ENCODE measurements around the gene MRPL14.
"Not testable (repeated sequence)": the region's sequence is repeated elsewhere in the genome, so short reads cannot be mapped to it uniquely, and the experiment has no call there.

MRPL14 gene

GRCh38 chr6:44096612-44097011 lies 30.6 kb downstream of the MRPL14 start:
- DNase-seq: peak; percentile 13 to 48

- DNase-seq: not testable (repeated sequence)
Observed at GRCh38 chr6:44095243-44095623, 32.0 kb downstream of the MRPL14 start.

GRCh38 chr6:44094403-44095242 lies 32.6 kb downstream of the MRPL14 start:
- no peak for DNase-seq

- DNase-seq: no peak
Observed at GRCh38 chr6:44093750-44094402, 33.4 kb downstream of the MRPL14 start.

GRCh38 chr6:44093066-44093465 lies 34.2 kb downstream of the MRPL14 start:
- no peak for DNase-seq

- DNase-seq: no peak
Observed at GRCh38 chr6:44091981-44092884, 35.0 kb downstream of the MRPL14 start.

GRCh38 chr6:44091356-44091755 lies 35.9 kb downstream of the MRPL14 start:
- not testable (repeated sequence) for DNase-seq

GRCh38 chr6:44090465-44090864 lies 36.8 kb downstream of the MRPL14 start:
- no peak for DNase-seq

GRCh38 chr6:44088827-44089590 lies 38.2 kb downstream of the MRPL14 start:
- no peak for DNase-seq

GRCh38 chr6:44087623-44088022 lies 39.6 kb downstream of the MRPL14 start:
- DNase-seq: no peak

GRCh38 chr6:44086931-44087574 lies 40.2 kb downstream of the MRPL14 start:
- no peak for DNase-seq

GRCh38 chr6:44085219-44085618 lies 42.0 kb downstream of the MRPL14 start:
- no peak for DNase-seq

GRCh38 chr6:44084231-44085014 lies 42.8 kb downstream of the MRPL14 start:
- DNase-seq: no peak

GRCh38 chr6:44082872-44083321 lies 44.4 kb downstream of the MRPL14 start:
- no peak for DNase-seq

GRCh38 chr6:44081753-44082152 lies 45.5 kb downstream of the MRPL14 start:
- DNase-seq: no peak

- DNase-seq: no peak
Observed at GRCh38 chr6:44080561-44081521, 46.4 kb downstream of the MRPL14 start.

GRCh38 chr6:44079672-44080071 lies 47.6 kb downstream of the MRPL14 start:
- no peak for DNase-seq

GRCh38 chr6:44078827-44079671 lies 48.2 kb downstream of the MRPL14 start:
- DNase-seq: no peak
